ENCODE data around the gene TELO2.

TELO2 gene

GRCh38 chr16:1543085-1543896, 50.1 kb downstream of the TELO2 start:
- Histone ChIP-seq H3K4me3 (ENCODE audit: low read depth, low read length) (no peak overlapping the region), H3K4me1 (ENCODE audit: control insufficient read depth, insufficient read depth, low read length) (no peaks in the 10 kb centered on the region), H3K9me3 (ENCODE audit: control insufficient read depth, insufficient read depth, low read depth, low read length) (no peaks in the 10 kb centered on the region), H3K36me3 (ENCODE audit: control insufficient read depth in 2 of 2, insufficient read depth in 1 of 2, low read length in 2 of 2) (no peaks in the 10 kb centered on the region), H3K27ac (ENCODE audit: extremely low read depth, low read depth, low read length) (no peak overlapping the region)
- ChIA-PET POLR2A (no interaction called here), CTCF (no interaction called here)
- TF ChIP-seq ATF2 (tag by site-specific recombination; IDR thresholded peaks at IDR 0.05; ENCODE audit: low read depth), result no peak
- TF ChIP-seq KLF1 (tag by site-specific recombination; IDR thresholded peaks at IDR 0.05), result peak; percentile 33; the same call in 1 of the 2 replicates
- TF ChIP-seq FEZF1 (tag by site-specific recombination; IDR thresholded peaks at IDR 0.05), result peak; percentile 24; the same call in 1 of the 2 replicates
- peak; percentile 95 for TF ChIP-seq ZBTB6 (tag by site-specific recombination; IDR thresholded peaks at IDR 0.05)
- no peak for TF ChIP-seq TSHZ1 (tag by site-specific recombination; IDR thresholded peaks at IDR 0.05; ENCODE audit: borderline replicate concordance)
- peak; percentile 35; the same call in 1 of the 2 replicates for TF ChIP-seq PATZ1 (tag by site-specific recombination; IDR thresholded peaks at IDR 0.05)
- TF ChIP-seq PBX3 (CRISPR knock-in tag; IDR thresholded peaks at IDR 0.05), result no peak

GRCh38 chr16:1545044-1546040, 52.2 kb downstream of the TELO2 start:
- POLR2A ChIA-PET, result no interaction called here
- CTCF ChIA-PET, result no interaction called here
- Histone ChIP-seq H3K9me3 (ENCODE audit: control insufficient read depth, insufficient read depth, low read depth, low read length) (no peaks in the 10 kb centered on the region), H3K36me3 (ENCODE audit: control insufficient read depth in 2 of 2, insufficient read depth in 1 of 2, low read length in 2 of 2) (peaks cover 0 to 4% of the 10 kb centered on the region in 2 experiments; a peak in 1 of 3 replicates), H3K27ac (ENCODE audit: extremely low read depth, low read depth, low read length) (no peak overlapping the region), H3K4me1 (ENCODE audit: control insufficient read depth, insufficient read depth, low read length) (no peaks in the 10 kb centered on the region), H3K4me3 (ENCODE audit: low read depth, low read length) (no peak overlapping the region)
- no peak for TF ChIP-seq MEIS1 (CRISPR knock-in tag; IDR thresholded peaks at IDR 0.05; ENCODE audit: borderline replicate concordance)
- no peak for TF ChIP-seq ZNF585B (tag by site-specific recombination; IDR thresholded peaks at IDR 0.05)
- no peak for TF ChIP-seq KLF1 (tag by site-specific recombination; IDR thresholded peaks at IDR 0.05)
- TF ChIP-seq ZNF571 (tag by site-specific recombination; IDR thresholded peaks at IDR 0.05), result no peak
- TF ChIP-seq MZF1 (tag by site-specific recombination; IDR thresholded peaks at IDR 0.05; ENCODE audit: borderline replicate concordance), result no peak
